ENCODE data around the gene CDK13. TPM values are rescaled to one million over a fixed set of nuclear protein-coding genes. Genes with fewer than 3 reads are reported as not detected.

Gene CDK13
- total and polyA plus RNA-seq, 4 donors, result 13.3 to 124 (median 30.8) TPM

DNA sequence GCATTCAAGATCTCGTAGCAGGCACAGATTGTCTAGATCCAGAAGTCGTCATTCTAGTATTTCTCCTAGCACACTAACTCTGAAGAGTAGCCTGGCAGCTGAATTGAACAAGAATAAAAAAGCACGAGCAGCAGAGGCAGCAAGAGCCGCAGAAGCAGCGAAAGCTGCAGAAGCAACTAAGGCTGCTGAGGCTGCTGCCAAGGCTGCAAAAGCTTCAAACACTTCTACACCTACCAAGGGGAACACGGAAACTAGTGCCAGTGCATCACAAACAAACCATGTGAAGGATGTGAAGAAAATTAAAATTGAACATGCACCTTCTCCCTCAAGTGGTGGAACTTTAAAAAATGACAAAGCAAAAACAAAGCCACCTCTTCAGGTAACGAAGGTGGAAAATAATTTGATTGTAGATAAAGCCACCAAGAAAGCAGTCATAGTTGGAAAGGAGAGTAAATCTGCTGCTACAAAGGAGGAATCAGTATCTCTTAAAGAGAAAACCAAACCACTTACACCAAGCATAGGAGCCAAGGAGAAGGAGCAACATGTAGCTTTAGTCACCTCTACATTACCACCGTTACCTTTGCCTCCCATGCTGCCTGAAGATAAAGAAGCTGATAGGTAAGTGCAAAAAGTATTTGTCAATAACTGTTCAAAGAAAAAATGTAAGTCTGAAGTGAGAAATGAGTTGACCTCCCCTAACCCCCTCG lies 37.7 kb downstream of the CDK13 start:
- 85 to 89% methylated on average over 9 of the region's 9 CpGs for WGBS, 2 donors
- ATAC-seq (ENCODE audit: insufficient read depth, low FRiP score), result no peak

DNA sequence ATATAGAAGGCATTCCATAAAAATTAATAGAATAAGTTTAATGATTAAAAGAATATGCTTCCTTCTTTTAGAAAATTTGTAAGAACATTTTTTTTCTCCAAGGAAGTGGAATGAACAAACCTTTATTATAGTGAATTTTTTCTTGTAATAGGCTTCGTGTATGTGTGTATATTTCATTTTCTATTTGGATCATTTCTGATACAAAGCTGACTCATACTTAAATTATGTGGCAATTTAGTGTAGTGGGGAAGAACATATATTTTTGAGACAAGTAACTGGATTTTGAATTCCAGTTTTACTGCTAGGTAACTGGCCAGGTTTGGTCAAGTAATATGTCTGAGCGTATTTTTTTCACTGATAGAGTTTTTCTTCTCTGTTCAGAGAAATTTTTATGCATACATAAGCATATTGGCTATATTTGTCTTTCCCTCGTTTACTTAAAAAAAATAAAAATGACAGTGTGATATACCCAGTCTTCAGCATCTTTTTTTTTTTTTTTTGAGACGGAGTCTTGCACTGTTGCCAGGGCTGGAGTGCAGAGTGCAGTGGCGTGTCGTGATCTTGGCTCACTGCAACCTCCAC lies 50.8 kb downstream of the CDK13 start:
- WGBS, 2 donors, result 87 to 92% methylated on average over 6 of the region's 6 CpGs
- Histone ChIP-seq H3K27me3 (ENCODE audit: control insufficient read depth in 3 of 3, insufficient read depth in 3 of 3, low read length in 2 of 3) (no peaks in the 10 kb centered on the region), H3K9me3 (ENCODE audit: control insufficient read depth in 4 of 4, insufficient read depth in 3 of 4, low read length in 3 of 4) (no peaks in the 10 kb centered on the region), H3K9ac (ENCODE audit: insufficient read depth in 1 of 2, low read length in 2 of 2) (no peak overlapping the region), H3K4me1 (ENCODE audit: control insufficient read depth in 5 of 5, insufficient read depth in 5 of 5, low read length in 5 of 5) (no peaks in the 10 kb centered on the region), H3K27ac (ENCODE audit: low read depth in 1 of 2, low read length in 1 of 2) (no peak overlapping the region), H3K36me3 (ENCODE audit: control insufficient read depth in 4 of 4, insufficient read depth in 4 of 4, low read length in 4 of 4) (peaks cover 5 to 11% (median 8%) of the 10 kb centered on the region in 4 donors), H3K4me3 (no peak overlapping the region)
- no peak for DNase-seq
- ATAC-seq (ENCODE audit: insufficient read depth, low FRiP score), result no peak
- TF ChIP-seq, protein P1, sequence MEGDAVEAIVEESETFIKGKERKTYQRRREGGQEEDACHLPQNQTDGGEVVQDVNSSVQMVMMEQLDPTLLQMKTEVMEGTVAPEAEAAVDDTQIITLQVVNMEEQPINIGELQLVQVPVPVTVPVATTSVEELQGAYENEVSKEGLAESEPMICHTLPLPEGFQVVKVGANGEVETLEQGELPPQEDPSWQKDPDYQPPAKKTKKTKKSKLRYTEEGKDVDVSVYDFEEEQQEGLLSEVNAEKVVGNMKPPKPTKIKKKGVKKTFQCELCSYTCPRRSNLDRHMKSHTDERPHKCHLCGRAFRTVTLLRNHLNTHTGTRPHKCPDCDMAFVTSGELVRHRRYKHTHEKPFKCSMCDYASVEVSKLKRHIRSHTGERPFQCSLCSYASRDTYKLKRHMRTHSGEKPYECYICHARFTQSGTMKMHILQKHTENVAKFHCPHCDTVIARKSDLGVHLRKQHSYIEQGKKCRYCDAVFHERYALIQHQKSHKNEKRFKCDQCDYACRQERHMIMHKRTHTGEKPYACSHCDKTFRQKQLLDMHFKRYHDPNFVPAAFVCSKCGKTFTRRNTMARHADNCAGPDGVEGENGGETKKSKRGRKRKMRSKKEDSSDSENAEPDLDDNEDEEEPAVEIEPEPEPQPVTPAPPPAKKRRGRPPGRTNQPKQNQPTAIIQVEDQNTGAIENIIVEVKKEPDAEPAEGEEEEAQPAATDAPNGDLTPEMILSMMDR (IDR thresholded peaks at IDR 0.05; ENCODE audit: control extremely low read depth, extremely low read depth), result no peak

More for the DNA sequence above, 37.7 kb downstream of the CDK13 start:
- H3K4me1 ChIP-seq (ENCODE audit: control insufficient read depth in 5 of 5, insufficient read depth in 5 of 5, low read length in 5 of 5), result peaks cover 0 to 9% (median 4%) of the 10 kb centered on the region in 5 donors
- TF ChIP-seq, protein P1 (IDR thresholded peaks at IDR 0.05; ENCODE audit: control extremely low read depth, extremely low read depth), result no peak
- no peak overlapping the region for H3K4me3 ChIP-seq
- H3K36me3 ChIP-seq (ENCODE audit: control insufficient read depth in 4 of 4, insufficient read depth in 4 of 4, low read length in 4 of 4), result peaks cover 0 to 11% (median 7%) of the 10 kb centered on the region in 4 donors
- H3K27ac ChIP-seq (ENCODE audit: low read depth in 1 of 2, low read length in 1 of 2), result no peak overlapping the region
- H3K27me3 ChIP-seq (ENCODE audit: control insufficient read depth in 3 of 3, insufficient read depth in 3 of 3, low read length in 2 of 3), result no peaks in the 10 kb centered on the region
- H3K9me3 ChIP-seq (ENCODE audit: control insufficient read depth in 4 of 4, insufficient read depth in 3 of 4, low read length in 3 of 4), result no peaks in the 10 kb centered on the region
- peak in 1 of 3 donors; percentile 23 for DNase-seq
- no peak overlapping the region for H3K9ac ChIP-seq (ENCODE audit: insufficient read depth in 1 of 2, low read length in 2 of 2)

DNA sequence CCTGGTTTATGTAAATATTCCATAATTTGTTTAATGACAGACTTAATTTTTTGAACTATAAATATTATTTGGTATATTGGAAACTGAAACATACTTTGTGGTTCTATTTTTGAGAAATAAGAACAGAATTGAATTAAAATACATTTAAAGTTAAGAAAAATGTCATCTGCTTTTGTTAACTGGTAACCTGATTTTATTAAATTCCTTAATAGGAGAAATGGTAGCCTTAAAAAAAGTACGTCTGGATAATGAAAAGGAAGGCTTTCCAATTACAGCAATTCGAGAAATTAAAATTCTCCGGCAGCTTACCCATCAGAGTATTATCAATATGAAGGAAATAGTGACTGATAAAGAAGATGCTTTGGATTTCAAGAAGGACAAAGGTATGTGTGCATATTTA lies 51.6 kb downstream of the CDK13 start:
- H3K4me3 ChIP-seq, result no peak overlapping the region
- 97% methylated on average over 3 of the region's 3 CpGs for WGBS, 2 donors
- TF ChIP-seq, protein P1 (IDR thresholded peaks at IDR 0.05; ENCODE audit: control extremely low read depth, extremely low read depth), result no peak
- H3K4me1 ChIP-seq (ENCODE audit: control insufficient read depth in 5 of 5, insufficient read depth in 5 of 5, low read length in 5 of 5), result no peaks in the 10 kb centered on the region
- no peaks in the 10 kb centered on the region for H3K27me3 ChIP-seq (ENCODE audit: control insufficient read depth in 3 of 3, insufficient read depth in 3 of 3, low read length in 2 of 3)
- H3K27ac ChIP-seq (ENCODE audit: low read depth in 1 of 2, low read length in 1 of 2), result no peak overlapping the region
- no peaks in the 10 kb centered on the region for H3K9me3 ChIP-seq (ENCODE audit: control insufficient read depth in 4 of 4, insufficient read depth in 3 of 4, low read length in 3 of 4)
- ATAC-seq (ENCODE audit: insufficient read depth, low FRiP score), result no peak
- no peak overlapping the region for H3K9ac ChIP-seq (ENCODE audit: insufficient read depth in 1 of 2, low read length in 2 of 2)
- H3K36me3 ChIP-seq (ENCODE audit: control insufficient read depth in 4 of 4, insufficient read depth in 4 of 4, low read length in 4 of 4), result peaks cover 5 to 11% (median 8%) of the 10 kb centered on the region in 4 donors
- DNase-seq, result no peak
